DOHH2 (cell line): ENCODE measurements around the gene RHOT1.

Experiments
- H3F3A ChIP-seq: fragments of 200-600 bp; sonication (generic), shearing (Covaris generic); 2 replicates; pipeline ENCODE4 v1.6.0; 2016; ENCODE audit warnings: antibody characterized with exemption, mild to moderate bottlenecking; ENCODE audit not compliant: control insufficient read depth, insufficient read depth
- H3K27ac ChIP-seq: fragments of 200-600 bp; sonication (generic); 2 replicates; pipeline ENCODE4 v1.5.1; 2014; ENCODE audit warnings: low read depth, mild to moderate bottlenecking, low read length, moderate library complexity
- H3K27me3 ChIP-seq: fragments of 200-600 bp; sonication (generic); 2 replicates; pipeline ENCODE4 v1.6.1; 2014; ENCODE audit warnings: mild to moderate bottlenecking, low read length, mixed read lengths; ENCODE audit not compliant: control insufficient read depth
- H3K36me3 ChIP-seq: fragments of 200-600 bp; sonication (generic); 2 replicates; pipeline ENCODE4 v1.6.1; 2014; ENCODE audit warnings: mild to moderate bottlenecking, low read length, moderate library complexity, mixed read lengths; ENCODE audit not compliant: control insufficient read depth
- H3K4me1 ChIP-seq: fragments of 200-600 bp; sonication (generic); 2 replicates; pipeline ENCODE4 v1.6.1; 2014; ENCODE audit warnings: mild to moderate bottlenecking, low read length, mixed read lengths; ENCODE audit not compliant: control insufficient read depth
- H3K4me2 ChIP-seq: fragments of 200-600 bp; sonication (generic); 2 replicates; pipeline ENCODE4 v1.6.0; 2014; ENCODE audit warnings: mild to moderate bottlenecking, low read length, moderate library complexity
- H3K4me3 ChIP-seq: fragments of 200-600 bp; sonication (generic); 2 replicates; pipeline ENCODE4 v1.5.1; 2014; ENCODE audit warnings: mild to moderate bottlenecking, low read length, mixed read lengths
- H3K79me2 ChIP-seq: fragments of 200-600 bp; sonication (generic); 2 replicates; pipeline ENCODE4 v1.6.1; 2014; ENCODE audit warnings: mild to moderate bottlenecking, low read length, mixed read lengths; ENCODE audit not compliant: control insufficient read depth
- H3K9me2 ChIP-seq: fragments of 200-600 bp; sonication (generic); replicated peaks from 2 replicates; pipeline ENCODE4 v1.6.1; 2014; ENCODE audit warnings: mild to moderate bottlenecking, low read length, mixed read lengths; ENCODE audit not compliant: control insufficient read depth
- H3K9me3 ChIP-seq: fragments of 200-600 bp; sonication (generic); 2 replicates; pipeline ENCODE4 v1.6.1; 2014; ENCODE audit warnings: antibody characterized with exemption, low read length, mixed read lengths; ENCODE audit not compliant: control insufficient read depth, insufficient read depth
- H4K20me1 ChIP-seq: fragments of 200-600 bp; sonication (generic); 2 replicates; pipeline ENCODE4 v1.6.0; 2014; ENCODE audit warnings: low read depth, mild to moderate bottlenecking, antibody characterized with exemption, low read length, moderate library complexity; ENCODE audit not compliant: control insufficient read depth, insufficient read depth
- CTCF ChIP-seq: fragments of 200-600 bp; sonication (generic); IDR thresholded peaks from one replicate; pipeline ENCODE4 v1.5.1; 2014; ENCODE audit warnings: antibody characterized with exemption, mild to moderate bottlenecking, low read depth, low read length; ENCODE audit not compliant: poor library complexity, severe bottlenecking
- EZH2phosphoT487 ChIP-seq: fragments of 200-600 bp; sonication (generic); IDR thresholded peaks from 2 replicates; pipeline ENCODE4 v1.6.1; 2017; ENCODE audit warnings: borderline replicate concordance, mild to moderate bottlenecking, antibody characterized with exemption, low read length, moderate library complexity, mixed read lengths

RHOT1 gene

GRCh38 chr17:32124985-32125847 is 17.1 kb upstream of the RHOT1 start:
- H3K27ac ChIP-seq: no peak overlapping the region
- no peaks in the 10 kb centered on the region for H3F3A ChIP-seq
- H3K4me2 ChIP-seq: no peak overlapping the region
- no peaks in the 10 kb centered on the region for H3K9me2 ChIP-seq
- H3K79me2 ChIP-seq: no peaks in the 10 kb centered on the region
- H3K27me3 ChIP-seq: no peaks in the 10 kb centered on the region
- no peaks in the 10 kb centered on the region for H3K36me3 ChIP-seq
- H3K4me3 ChIP-seq: no peak overlapping the region
- H4K20me1 ChIP-seq: no peaks in the 10 kb centered on the region
- H3K9me3 ChIP-seq: no peaks in the 10 kb centered on the region
- TF ChIP-seq CTCF (no peak), EZH2phosphoT487 (no peak)
- H3K4me1 ChIP-seq: peaks cover 18% of the 10 kb centered on the region

DNA sequence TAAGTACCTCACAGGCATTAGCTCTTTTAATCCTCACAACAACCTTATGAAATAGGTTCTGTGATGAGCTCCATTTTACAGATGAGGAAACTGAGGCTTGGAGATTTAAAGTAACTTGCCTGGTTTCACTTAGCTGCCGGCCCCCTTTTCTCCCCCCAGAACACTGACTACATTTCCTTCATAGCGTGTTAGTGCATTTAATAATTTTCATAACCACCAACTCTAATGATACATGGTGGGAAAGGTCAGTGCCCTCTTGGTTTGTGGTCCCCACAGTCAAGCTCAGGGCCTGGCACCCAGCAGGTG is 16.5 kb upstream of the RHOT1 start:
- peaks cover 18% of the 10 kb centered on the region for H3K4me1 ChIP-seq
- no peaks in the 10 kb centered on the region for H3K9me3 ChIP-seq
- no peaks in the 10 kb centered on the region for H3K36me3 ChIP-seq
- H3K27me3 ChIP-seq: no peaks in the 10 kb centered on the region
- H4K20me1 ChIP-seq: no peaks in the 10 kb centered on the region
- H3K9me2 ChIP-seq: no peaks in the 10 kb centered on the region
- H3F3A ChIP-seq: no peaks in the 10 kb centered on the region
- H3K79me2 ChIP-seq: no peaks in the 10 kb centered on the region
- no peak overlapping the region for H3K4me3 ChIP-seq
- H3K4me2 ChIP-seq: no peak overlapping the region
- no peak overlapping the region for H3K27ac ChIP-seq
- TF ChIP-seq EZH2phosphoT487 (no peak), CTCF (no peak)

GRCh38 chr17:32126325-32126724 is 16.0 kb upstream of the RHOT1 start:
- TF ChIP-seq EZH2phosphoT487 (no peak), CTCF (no peak)
- Histone ChIP-seq H3K79me2 (no peaks in the 10 kb centered on the region), H3K4me2 (no peak overlapping the region), H4K20me1 (no peaks in the 10 kb centered on the region), H3K9me2 (no peaks in the 10 kb centered on the region), H3F3A (no peaks in the 10 kb centered on the region), H3K36me3 (no peaks in the 10 kb centered on the region), H3K9me3 (no peaks in the 10 kb centered on the region), H3K4me1 (peaks cover 18% of the 10 kb centered on the region), H3K27ac (no peak overlapping the region), H3K4me3 (no peak overlapping the region), H3K27me3 (no peaks in the 10 kb centered on the region)
